IMR-90 (cell line): ENCODE measurements around the gene TARBP2. TPM values are rescaled to one million over a fixed set of nuclear protein-coding genes. Genes with fewer than 3 reads are reported as not detected.

Source experiments
- ATAC-seq: fragments of 200-7000 bp; cut with Tn5 transposase; 2 replicates; pipeline ENCODE4 v1.9.1; 2020; ENCODE audit warnings: low read depth, mild to moderate bottlenecking, moderate library complexity
- BruUV-seq: library from RNA; stranded (reverse); fragments of 400-500 nt; replicated peaks from 2 replicates; lab custom pipeline; 2021; lab: Mats Ljungman, UMichigan
- CTCF ChIA-PET: fragments of 300-600 bp; formaldehyde crosslinking; extraction: SDS; loops from one replicate; lab custom pipeline; 2021; ENCODE audit warnings: antibody characterized with exemption; lab: Yijun Ruan, JAX
- POLR2A ChIA-PET: fragments of 300-600 bp; sonication (Branson Sonifier 250); formaldehyde crosslinking; loops from one replicate; lab custom pipeline; 2022; ENCODE audit warnings: antibody characterized with exemption; ENCODE audit not compliant: unreplicated experiment; lab: Charles Lee
- DNase-seq: peaks from one replicate; pipeline ENCODE4 v3.0.0; 2013
- H2AFZ ChIP-seq: replicated peaks from 2 replicates; pipeline ENCODE3; 2013; ENCODE audit warnings: low read length, mild to moderate bottlenecking; ENCODE audit not compliant: poor library complexity
- H2AK5ac ChIP-seq: 2 replicates; pipeline ENCODE4 v1.6.1; 2013; ENCODE audit warnings: low read depth, low read length, inconsistent platforms
- H2AK9ac ChIP-seq: replicated peaks from 2 replicates; pipeline ENCODE3; 2013; ENCODE audit warnings: mild to moderate bottlenecking, low read depth, low read length, moderate library complexity; ENCODE audit not compliant: poor library complexity
- H2BK120ac ChIP-seq: 2 replicates; pipeline ENCODE4 v1.6.1; 2013; ENCODE audit warnings: low read depth, low read length, inconsistent platforms
- H2BK15ac ChIP-seq: 3 replicates; pipeline ENCODE4 v1.6.1; 2013; ENCODE audit warnings: low read depth, low read length, inconsistent platforms
- H2BK20ac ChIP-seq: 2 replicates; pipeline ENCODE4 v1.6.1; 2013; ENCODE audit warnings: low read depth, mild to moderate bottlenecking, inconsistent platforms, low read length, moderate library complexity
- H2BK5ac ChIP-seq: 2 replicates; pipeline ENCODE4 v1.6.1; 2013; ENCODE audit warnings: mild to moderate bottlenecking, low read depth, low read length, inconsistent platforms; ENCODE audit not compliant: poor library complexity, severe bottlenecking
- H3K14ac ChIP-seq: replicated peaks from 2 replicates; pipeline ENCODE4 v1.6.1; 2013; ENCODE audit warnings: low read depth, low read length, inconsistent platforms
- H3K18ac ChIP-seq: 2 replicates; pipeline ENCODE4 v1.6.1; 2013; ENCODE audit warnings: low read depth, low read length, control low read depth
- H3K23ac ChIP-seq: 2 replicates; pipeline ENCODE4 v1.6.1; 2013; ENCODE audit warnings: low read depth, low read length, inconsistent platforms
- H3K27ac ChIP-seq: 2 replicates; pipeline ENCODE4 v1.5.1; 2013; ENCODE audit warnings: mild to moderate bottlenecking, control low read depth, low read length; ENCODE audit not compliant: insufficient read depth
- H3K27me3 ChIP-seq: 2 replicates; pipeline ENCODE4 v1.6.1; 2013; ENCODE audit warnings: low read length; ENCODE audit not compliant: control insufficient read depth, insufficient read depth
- H3K36me3 ChIP-seq: 2 replicates; pipeline ENCODE4 v1.6.1; 2013; ENCODE audit warnings: low read length, mixed read lengths; ENCODE audit not compliant: control insufficient read depth, insufficient read depth
- H3K4ac ChIP-seq: 2 replicates; pipeline ENCODE4 v1.6.1; 2013; ENCODE audit warnings: low read depth, low read length, inconsistent platforms
- H3K4me1 ChIP-seq: 2 replicates; pipeline ENCODE4 v1.6.1; 2013; ENCODE audit warnings: low read length, mixed read lengths; ENCODE audit not compliant: control insufficient read depth, insufficient read depth
- H3K4me2 ChIP-seq: 2 replicates; pipeline ENCODE4 v1.6.1; 2013; ENCODE audit warnings: low read depth, mild to moderate bottlenecking, control low read depth, low read length, moderate library complexity
- H3K4me3 ChIP-seq: 2 replicates; pipeline ENCODE4 v1.5.1; 2013; ENCODE audit warnings: low read depth, mild to moderate bottlenecking, control low read depth, low read length, moderate library complexity; ENCODE audit not compliant: insufficient read depth
- H3K56ac ChIP-seq: 2 replicates; pipeline ENCODE4 v1.6.1; 2013; ENCODE audit warnings: low read length, inconsistent platforms; ENCODE audit not compliant: insufficient read depth; ENCODE audit errors: extremely low read depth
- H3K79me1 ChIP-seq, 2 experiments: 2 replicates each; pipeline ENCODE4 v1.6.1; 2013; ENCODE audit warnings: low read length in 2 of 2, inconsistent platforms in 1 of 2, low read depth in 1 of 2
- H3K9ac ChIP-seq: 2 replicates; pipeline ENCODE4 v1.6.1; 2013; ENCODE audit warnings: low read depth, low read length, control low read depth
- H3K9me1 ChIP-seq: 2 replicates; pipeline ENCODE4 v1.6.1; 2013; ENCODE audit warnings: low read length, inconsistent platforms; ENCODE audit not compliant: insufficient read depth
- H3K9me3 ChIP-seq: 2 replicates; pipeline ENCODE4 v1.6.1; 2013; ENCODE audit warnings: low read length; ENCODE audit not compliant: control insufficient read depth, insufficient read depth
- H4K20me1 ChIP-seq: 2 replicates; pipeline ENCODE4 v1.6.1; 2013; ENCODE audit warnings: low read length, inconsistent platforms; ENCODE audit not compliant: insufficient read depth
- H4K5ac ChIP-seq: 2 replicates; pipeline ENCODE4 v1.6.1; 2013; ENCODE audit warnings: mild to moderate bottlenecking, low read depth, low read length, control low read depth
- H4K8ac ChIP-seq, 2 experiments: 2 replicates each; pipeline ENCODE4 v1.6.1; 2013; ENCODE audit warnings: low read depth in 2 of 2, low read length in 2 of 2, control low read depth in 1 of 2, inconsistent platforms in 1 of 2
- H4K91ac ChIP-seq: 2 replicates; pipeline ENCODE4 v1.6.1; 2013; ENCODE audit warnings: low read depth, low read length, inconsistent platforms; ENCODE audit not compliant: insufficient read depth
- BHLHE40 ChIP-seq: fragments of 150-350 bp; IDR thresholded peaks from 2 replicates; pipeline ENCODE4 v1.6.1; 2016; ENCODE audit warnings: mild to moderate bottlenecking, low read depth, low read length
- CTCF ChIP-seq: conservative IDR thresholded peaks from 2 replicates; pipeline ENCODE4 v1.5.1; 2012; ENCODE audit warnings: mild to moderate bottlenecking, low read depth, low read length, improper control_type of control experiment
- FOS ChIP-seq: fragments of 150-350 bp; IDR thresholded peaks from 2 replicates; pipeline ENCODE4 v1.6.1; 2016; ENCODE audit warnings: low read depth, low read length
- MAZ ChIP-seq: IDR thresholded peaks from 2 replicates; pipeline ENCODE4 v1.6.1; 2012; ENCODE audit warnings: low read depth, mild to moderate bottlenecking, low read length, improper control_type of control experiment, moderate library complexity, borderline replicate concordance
- POLR2A ChIP-seq: IDR thresholded peaks from 2 replicates; pipeline ENCODE4 v1.6.1; 2012; ENCODE audit warnings: mild to moderate bottlenecking, low read depth, low read length
- RAD21 ChIP-seq: IDR thresholded peaks from 2 replicates; pipeline ENCODE4 v1.6.1; 2012; ENCODE audit warnings: low read length, improper control_type of control experiment
- RFX5 ChIP-seq: IDR thresholded peaks from 2 replicates; pipeline ENCODE4 v1.8.0; 2012; ENCODE audit warnings: low read depth, mild to moderate bottlenecking, low read length, moderate library complexity
- SMC3 ChIP-seq: fragments of 150-350 bp; IDR thresholded peaks from 2 replicates; pipeline ENCODE4 v1.6.1; 2016; ENCODE audit warnings: low read depth, mild to moderate bottlenecking, antibody characterized with exemption, low read length, moderate library complexity
- WGBS, 2 experiments: methylation state at CpG; one replicate each; pipeline versions ENCODE4 v1.1.5 to v1.1.7; 2013; ENCODE audit warnings: missing lambda C conversion rate in 2 of 2; ENCODE audit not compliant: insufficient read length in 1 of 2; ENCODE audit errors: extremely low coverage in 2 of 2; 5-methylcytosine and 5-hydroxymethylcytosine counted together
- dilution Hi-C: fragments of 300-500 bp; cut with HindIII; formaldehyde crosslinking; loops from one replicate; pipeline ENCODE4 v1.14.3; 2018; ENCODE audit warnings: low sequenced_read_pairs; ENCODE audit not compliant: unreplicated experiment
- in situ Hi-C: fragments of 300-500 bp; cut with MboI; formaldehyde crosslinking; loops from 3 replicates; pipeline ENCODE4 v1.14.3; 2019; ENCODE audit warnings: low sequenced_read_pairs, inconsistent platforms, mixed read lengths
- intact Hi-C: fragments of 100-400 bp; cut with micrococcal nuclease; formaldehyde crosslinking; loops from 2 replicates; pipeline ENCODE4 v1.10.0; 2022
- polyA plus RNA-seq, 3 experiments: library from polyadenylated mRNA; depleted of rRNA; stranded (reverse); fragments of >200 nt; gene quantifications; 2 replicates each; pipeline ENCODE4 v1.2.3, GENCODE V29; 2012; ENCODE audit warnings: low replicate concordance in 1 of 3
- total RNA-seq: library from RNA; depleted of rRNA; stranded (reverse); fragments of >200 nt; gene quantifications from 2 replicates; pipeline ENCODE4 v1.2.3, GENCODE V29; 2012

Gene TARBP2
- total and polyA plus RNA-seq, 2 of the 4 experiments (the other 2 are of a cell fraction) = 27.4 to 46.1 TPM

GRCh38 chr12:53508534-53509170, 7.6 kb downstream of the TARBP2 start:
- Histone ChIP-seq H2BK120ac (no peak overlapping the region), H3K56ac (no peak overlapping the region), H4K8ac (peak overlapping the region in 1 of 2 experiments; percentile 42; a peak in 2 of 4 replicates), H2AK5ac (no peak overlapping the region), H2BK5ac (no peak overlapping the region), H3K18ac (no peak overlapping the region), H3K36me3 (peaks cover 44% of the 10 kb centered on the region), H4K5ac (no peak overlapping the region), H2AK9ac (peak overlapping the region; percentile 66), H3K27ac (no peak overlapping the region), H2BK20ac (no peak overlapping the region), H3K14ac (no peak overlapping the region), H3K9me1 (no peaks in the 10 kb centered on the region), H4K91ac (no peak overlapping the region), H3K9ac (no peak overlapping the region), H3K9me3 (no peaks in the 10 kb centered on the region), H3K27me3 (no peaks in the 10 kb centered on the region), H3K4me1 (no peaks in the 10 kb centered on the region), H3K4me3 (no peak overlapping the region), H3K4me2 (no peak overlapping the region), H3K4ac (peak overlapping the region; percentile 20; the same call in 1 of the 2 replicates), H2AFZ (peak overlapping the region; percentile 82), H3K23ac (no peak overlapping the region), H4K20me1 (no peaks in the 10 kb centered on the region), H3K79me1 (peaks cover 0 to 23% of the 10 kb centered on the region in 2 experiments; a peak in 2 of 4 replicates), H2BK15ac (no peak overlapping the region)
- DNase-seq (peak; percentile 67), ATAC-seq (peak; percentile 93)
- POLR2A ChIA-PET = interaction anchor here (0.5 kb wide), 1 partner anchor 431 kb away, joined by 17 read pairs; no protein-coding TSS in a partner anchor
- intact Hi-C loops (loop anchor here (1.0 to 5.0 kb wide), 4 partner anchors 87 to 296 kb away; no protein-coding TSS in a partner anchor), in situ Hi-C loops (loop anchor here (10.0 kb wide), 1 partner anchor 184 kb away; the partner anchor contains the start of gene AAAS), dilution Hi-C loops (no loop called here)
- BruUV-seq = no TSS peak
- 83% methylated on average over 1 of the region's 7 CpGs; no CpG with 5 or more reads in 1 of the 2 experiments for WGBS, 2 experiments
- TF ChIP-seq MAZ (no peak), RAD21 (peak; percentile 95), BHLHE40 (no peak), SMC3 (peak; percentile 81), FOS (no peak), POLR2A (peak; percentile 52; the same call in 1 of the 2 replicates), CTCF (peak; percentile 94), RFX5 (no peak)
- CTCF ChIA-PET = interaction anchor here (1.1 to 2.2 kb wide), 4 partner anchors 9 to 187 kb away, joined by 3 to 14 read pairs (median 7); partner anchors contain the start of gene AAAS
